ENCODE results near the gene DPH5. TPM values are rescaled to one million over a fixed set of nuclear protein-coding genes. Genes with fewer than 3 reads are reported as not detected.

Gene DPH5
- total and polyA plus RNA-seq, 2 donors (not counting 3 experiments of a cell fraction or from before 2014, with no cell fraction given) = 37.2 to 43.6 TPM

DNA sequence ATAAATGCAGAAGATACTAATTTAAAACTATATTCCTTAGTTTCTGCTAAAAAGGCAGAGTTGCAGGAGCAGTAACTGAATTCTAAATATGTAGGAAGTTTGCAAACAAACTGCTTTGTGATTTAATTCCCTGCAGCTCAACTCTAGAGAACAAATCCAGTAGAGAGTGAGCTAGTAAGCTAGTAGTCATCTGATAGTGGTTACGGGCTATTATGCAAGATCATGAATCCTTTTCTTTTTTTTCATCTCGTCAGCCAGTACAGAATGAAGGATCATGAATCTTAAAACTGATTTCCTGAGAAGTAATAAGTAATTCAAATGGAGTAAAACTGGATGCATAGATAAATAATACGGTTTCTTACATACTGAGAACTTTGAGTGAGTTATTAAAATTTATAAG lies 3.3 kb downstream of the DPH5 start:
- no peak for DNase-seq (ENCODE audit: low read depth, low spot score)
- POLR2A ChIA-PET = interaction anchor here (0.5 kb wide), 1 partner anchor 22 kb away, joined by 3 read pairs; no protein-coding TSS in a partner anchor
- intact Hi-C loops (cut with micrococcal nuclease) = loop anchor here (2.0 kb wide), 1 partner anchor 15 kb away; no protein-coding TSS in a partner anchor

More for the DNA sequence above, 3.3 kb downstream of the DPH5 start:
- no TSS peak for BruUV-seq (replicated peaks)
- no peak overlapping the region for H2AFZ ChIP-seq (ENCODE audit: low read depth, low read length)
- no peaks in the 10 kb centered on the region for H3K9me3 ChIP-seq (replicated peaks; ENCODE audit: control insufficient read depth, insufficient read depth, low read length)
- H3K9me1 ChIP-seq (replicated peaks; ENCODE audit: control insufficient read depth, extremely low read depth, insufficient read depth, low read length) = no peaks in the 10 kb centered on the region
- FAIRE-seq = no peak
- H3K4me3 ChIP-seq (replicated peaks in 1 of 3; ENCODE audit: insufficient read depth in 1 of 3, low read depth in 1 of 3, low read length in 3 of 3) = no peak overlapping the region
- CTCF ChIA-PET = interaction anchor here (1.2 to 2.0 kb wide), 2 partner anchors 8 to 11 kb away, joined by 3 to 5 read pairs; no protein-coding TSS in a partner anchor
- dilution Hi-C loops (cut with MboI; ENCODE audit: extremely low pct_ligation_motif_present, low sequenced_read_pairs) = no loop called here
- no peaks in the 10 kb centered on the region for H3K27me3 ChIP-seq (ENCODE audit: control insufficient read depth in 2 of 2, insufficient read depth in 2 of 2, low read length in 2 of 2)
- H3K36me3 ChIP-seq (ENCODE audit: control insufficient read depth in 2 of 2, extremely low read depth in 1 of 2, insufficient read depth in 2 of 2, low read length in 2 of 2) = peaks cover 0 to 2% of the 10 kb centered on the region in 2 experiments
- no peak overlapping the region for H3K9ac ChIP-seq (replicated peaks; ENCODE audit: extremely low read depth, insufficient read depth, low read length)
- no peak for TF ChIP-seq POLR2A (IDR thresholded peaks at IDR 0.05; ENCODE audit: low read depth, low read length)
- no peak for TF ChIP-seq POLR2AphosphoS5 (IDR thresholded peaks at IDR 0.05; ENCODE audit: insufficient read depth, low read depth, low read length)
- no peak for TF ChIP-seq EZH2 (IDR thresholded peaks at IDR 0.05; ENCODE audit: borderline replicate concordance, low read depth, low read length, severe bottlenecking)
- TF ChIP-seq MAX (IDR thresholded peaks at IDR 0.05; ENCODE audit: insufficient read depth, insufficient read length) = no peak
- no peak for TF ChIP-seq FOS (IDR thresholded peaks at IDR 0.05; ENCODE audit: borderline replicate concordance, insufficient read depth, low read length)
- TF ChIP-seq MYC (IDR thresholded peaks at IDR 0.05; ENCODE audit: low read depth, low read length) = no peak
- no peak for TF ChIP-seq CTCF (IDR thresholded peaks at IDR 0.05; ENCODE audit: extremely low read depth in 1 of 2, insufficient read depth in 1 of 2, low read depth in 1 of 2, low read length in 2 of 2)
- no peak for TF ChIP-seq GATA2 (IDR thresholded peaks at IDR 0.05; ENCODE audit: insufficient read depth, insufficient read length, low read depth, low read length)
- H4K20me1 ChIP-seq (replicated peaks; ENCODE audit: control insufficient read depth, extremely low read depth, insufficient read depth, low read length) = no peaks in the 10 kb centered on the region
- peaks cover 18% of the 10 kb centered on the region for H3K79me2 ChIP-seq (ENCODE audit: control insufficient read depth, insufficient read depth, low read length)
- peaks cover 17% of the 10 kb centered on the region for H3K4me1 ChIP-seq (ENCODE audit: control insufficient read depth, extremely low read depth, insufficient read depth, low read length)
- H3K4me2 ChIP-seq (ENCODE audit: insufficient read depth, low read length) = no peak overlapping the region
- no peak overlapping the region for H3K27ac ChIP-seq (ENCODE audit: insufficient read depth, low read depth, low read length)

Measured in endothelial cell of umbilical vein (primary cell).